Measurements from ENCODE around the gene CPT1B.
"Not testable (repeated sequence)": the region's sequence is repeated elsewhere in the genome, so short reads cannot be mapped to it uniquely, and the experiment has no call there.

Gene CPT1B

GRCh38 chr22:50544078-50544745, 34.0 kb downstream of the CPT1B start:
- no peak for DNase-seq

- DNase-seq, result no peak
These were observed 35.8 kb downstream of the CPT1B start for GRCh38 chr22:50542416-50542927.

GRCh38 chr22:50541667-50542026, 36.6 kb downstream of the CPT1B start:
- DNase-seq, result not testable (repeated sequence)

- DNase-seq, result no peak
These were observed 37.8 kb downstream of the CPT1B start for GRCh38 chr22:50540381-50540780.

GRCh38 chr22:50537765-50538164, 40.5 kb downstream of the CPT1B start:
- no peak for DNase-seq

GRCh38 chr22:50536226-50536625, 42.0 kb downstream of the CPT1B start:
- no peak for DNase-seq

GRCh38 chr22:50535113-50535512, 43.1 kb downstream of the CPT1B start:
- no peak for DNase-seq

GRCh38 chr22:50533856-50534711, 44.1 kb downstream of the CPT1B start:
- not testable (repeated sequence) for DNase-seq

- DNase-seq, result no peak
These were observed 45.1 kb downstream of the CPT1B start for GRCh38 chr22:50532824-50533796.

GRCh38 chr22:50531962-50532674, 46.1 kb downstream of the CPT1B start:
- no peak for DNase-seq

- no peak for DNase-seq
These were observed 46.7 kb downstream of the CPT1B start for GRCh38 chr22:50531546-50531961.

GRCh38 chr22:50530877-50531545, 47.2 kb downstream of the CPT1B start:
- peak; percentile 31 for DNase-seq

GRCh38 chr22:50530580-50530876, 47.7 kb downstream of the CPT1B start:
- no peak for DNase-seq

GRCh38 chr22:50529897-50530579, 48.2 kb downstream of the CPT1B start, which contains the start of gene TYMP:
TYMP (minus strand) TSS chr22:50530012; CDS start chr22:50529709, 303 bp downstream.
- DNase-seq, result no peak

- DNase-seq, result no peak
These were observed 48.8 kb downstream of the CPT1B start for GRCh38 chr22:50529416-50529896.

- no peak for DNase-seq
These were observed 49.4 kb downstream of the CPT1B start for GRCh38 chr22:50528682-50529415.

- DNase-seq, result no peak
These were observed 50.1 kb downstream of the CPT1B start for GRCh38 chr22:50527921-50528681.

GRCh38 chr22:50526834-50527801, 51.1 kb downstream of the CPT1B start:
- no peak for DNase-seq

Data from COR-L47 (cell line).